Body of pancreas (tissue), 4 donors: ENCODE results near the gene BPIFA1. TPM values are rescaled to one million over a fixed set of nuclear protein-coding genes. Genes with fewer than 3 reads are reported as not detected.
A peak's percentile ranks its signal among the peaks of the same experiment; 100 is the strongest.

Experiments used
- ATAC-seq: fragments of 150-250 bp; one replicate; pipeline ENCODE4 v1.9.1; 2016
- DNase-seq, 4 donors: peaks; one replicate each; pipeline ENCODE4 v3.0.0-alpha.2; 2019
- H3K27ac ChIP-seq, 4 donors: fragments of 200-600 bp; sonication (generic); 1 replicate in 3 of 4; 2 replicates in 1 of 4; pipeline versions ENCODE4 v1.5.1 to v1.6.1; 2016 to 2019; ENCODE audit warnings: mild to moderate bottlenecking in 1 of 4, mixed read lengths in 1 of 4, moderate library complexity in 1 of 4
- H3K27me3 ChIP-seq, 2 donors: fragments of 200-600 bp; sonication (generic); one replicate each; pipeline ENCODE4 v1.6.0; 2016; ENCODE audit warnings: mild to moderate bottlenecking in 1 of 2
- H3K36me3 ChIP-seq, 2 donors: fragments of 200-600 bp; sonication (generic); replicated peaks in 1 of 2; 2 replicates each; pipeline ENCODE4 v1.5.1; 2016; ENCODE audit warnings: low read depth in 2 of 2; ENCODE audit not compliant: insufficient read depth in 1 of 2
- H3K4me1 ChIP-seq: fragments of 200-600 bp; sonication (generic); one replicate; pipeline ENCODE4 v1.6.0; 2016
- H3K4me3 ChIP-seq, 2 donors: fragments of 200-600 bp; sonication (generic); 1 replicate in 1 of 2; 2 replicates in 1 of 2; pipeline ENCODE4 v1.5.1; 2016 to 2019
- H3K9me3 ChIP-seq, 3 donors: fragments of 200-600 bp; sonication (generic); 1 replicate in 2 of 3; 2 replicates in 1 of 3; pipeline ENCODE4 v1.5.1; 2016
- POLR2A ChIP-seq, 3 donors: fragments of 450-650 bp; IDR thresholded peaks; one replicate each; pipeline ENCODE4 v1.6.1; 2016; ENCODE audit warnings: antibody characterized with exemption in 3 of 3, mild to moderate bottlenecking in 2 of 3
- WGBS, 2 donors: methylation state at CpG; one replicate each; pipeline ENCODE4 v1.1.5; 2017; 5-methylcytosine and 5-hydroxymethylcytosine counted together
- intact Hi-C: fragments of 100-400 bp; cut with DNase I; formaldehyde crosslinking; loops from one replicate; pipeline ENCODE4 v1.15.1; 2023
- total RNA-seq, 2 donors: library from RNA; depleted of rRNA; stranded (reverse); fragments of >200 nt; gene quantifications; one replicate each; pipeline ENCODE4 v1.1.0, GENCODE V29; 2016
- TF ChIP-seq, protein P1 (sequence below), 7 experiments: fragments of 450-650 bp in 4 of 7; fragments of 200-600 bp in 3 of 7; sonication (generic) in 3 of 7; IDR thresholded peaks; one replicate each; pipeline ENCODE4 v1.5.1; 2016 to 2019; ENCODE audit warnings: antibody characterized with exemption in 7 of 7

The BPIFA1 gene
- not detected for total RNA-seq

- WGBS, 2 donors: 42 to 45% methylated on average over 5 of the region's 5 CpGs
- H3K4me3 ChIP-seq: no peak within 1 kb of the TSS
- TF ChIP-seq, protein P1, sequence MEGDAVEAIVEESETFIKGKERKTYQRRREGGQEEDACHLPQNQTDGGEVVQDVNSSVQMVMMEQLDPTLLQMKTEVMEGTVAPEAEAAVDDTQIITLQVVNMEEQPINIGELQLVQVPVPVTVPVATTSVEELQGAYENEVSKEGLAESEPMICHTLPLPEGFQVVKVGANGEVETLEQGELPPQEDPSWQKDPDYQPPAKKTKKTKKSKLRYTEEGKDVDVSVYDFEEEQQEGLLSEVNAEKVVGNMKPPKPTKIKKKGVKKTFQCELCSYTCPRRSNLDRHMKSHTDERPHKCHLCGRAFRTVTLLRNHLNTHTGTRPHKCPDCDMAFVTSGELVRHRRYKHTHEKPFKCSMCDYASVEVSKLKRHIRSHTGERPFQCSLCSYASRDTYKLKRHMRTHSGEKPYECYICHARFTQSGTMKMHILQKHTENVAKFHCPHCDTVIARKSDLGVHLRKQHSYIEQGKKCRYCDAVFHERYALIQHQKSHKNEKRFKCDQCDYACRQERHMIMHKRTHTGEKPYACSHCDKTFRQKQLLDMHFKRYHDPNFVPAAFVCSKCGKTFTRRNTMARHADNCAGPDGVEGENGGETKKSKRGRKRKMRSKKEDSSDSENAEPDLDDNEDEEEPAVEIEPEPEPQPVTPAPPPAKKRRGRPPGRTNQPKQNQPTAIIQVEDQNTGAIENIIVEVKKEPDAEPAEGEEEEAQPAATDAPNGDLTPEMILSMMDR (IDR thresholded peaks at IDR 0.05): no peak
- TF ChIP-seq POLR2A (IDR thresholded peaks at IDR 0.05): no peak
- no peaks in the 10 kb centered on the region for H3K9me3 ChIP-seq
- H3K27ac ChIP-seq: no peak within 1 kb of the TSS
- no peaks in the 10 kb centered on the region for H3K4me1 ChIP-seq
- intact Hi-C loops: no loop called here
- H3K36me3 ChIP-seq: no peaks in the 10 kb centered on the region
- no peaks in the 10 kb centered on the region for H3K27me3 ChIP-seq
- no peak for DNase-seq
- no peak for ATAC-seq
Observed at GRCh38 chr20:33235696-33236095, at the start of gene BPIFA1. TSS of gene BPIFA1 (plus strand) at chr20:33235996. CDS start at chr20:33237712, 1,716 bp downstream.

DNA sequence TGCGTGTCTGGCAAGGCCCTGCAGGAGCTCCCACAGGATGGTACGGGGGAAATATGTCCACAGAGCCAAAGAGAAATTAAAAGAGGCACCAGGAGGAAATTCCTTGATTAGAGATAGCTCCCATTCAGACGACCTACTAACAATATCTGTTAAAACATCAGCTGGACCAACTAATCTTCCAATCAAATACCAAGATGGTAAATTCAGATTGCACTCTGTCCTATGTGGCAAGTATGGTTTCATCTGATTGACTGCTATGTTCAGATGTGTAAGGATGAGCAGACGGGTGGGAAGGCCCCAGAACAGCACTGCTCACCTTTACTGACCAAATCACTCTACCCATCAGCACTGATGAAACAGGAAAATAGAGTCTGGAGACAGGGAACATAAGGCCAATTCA lies 48.3 kb upstream of the BPIFA1 start:
- no peak for ATAC-seq
- WGBS, 2 donors: 79 to 87% methylated on average over 4 of the region's 4 CpGs
- no peak for TF ChIP-seq POLR2A (IDR thresholded peaks at IDR 0.05)
- TF ChIP-seq, protein P1 (IDR thresholded peaks at IDR 0.05): no peak

DNA sequence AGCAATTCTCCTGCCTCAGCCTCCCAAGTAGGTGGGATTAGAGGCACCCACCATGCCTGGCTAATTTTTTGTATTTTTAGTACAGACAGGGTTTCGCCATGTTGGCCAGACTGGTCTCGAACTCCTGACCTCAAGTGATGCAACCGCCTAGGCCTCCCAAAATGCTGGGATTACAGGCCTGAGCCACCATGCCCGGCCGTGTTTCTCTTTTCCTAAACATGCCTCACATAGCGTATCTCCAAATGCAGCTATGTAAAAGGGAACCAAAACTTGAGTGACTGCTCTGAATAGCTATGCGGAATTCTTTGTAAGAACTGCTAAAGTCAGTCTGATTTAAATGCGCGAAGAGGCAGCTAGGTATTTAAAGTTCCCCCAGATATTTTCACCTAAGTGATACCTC lies 47.4 kb upstream of the BPIFA1 start:
- Histone ChIP-seq H3K4me1 (peaks cover 22% of the 10 kb centered on the region), H3K4me3 (no peak overlapping the region), H3K27me3 (no peaks in the 10 kb centered on the region), H3K27ac (no peak overlapping the region), H3K9me3 (no peaks in the 10 kb centered on the region), H3K36me3 (no peaks in the 10 kb centered on the region)
- no peak for ATAC-seq
- TF ChIP-seq, protein P1 (IDR thresholded peaks at IDR 0.05): no peak
- no peak for TF ChIP-seq POLR2A (IDR thresholded peaks at IDR 0.05)
- intact Hi-C loops: no loop called here
- no peak for DNase-seq
- 84 to 91% methylated on average over 9 of the region's 9 CpGs for WGBS, 2 donors

More for the DNA sequence above, 48.3 kb upstream of the BPIFA1 start:
- H3K36me3 ChIP-seq: no peaks in the 10 kb centered on the region
- H3K4me1 ChIP-seq: peaks cover 20% of the 10 kb centered on the region
- no peak overlapping the region for H3K4me3 ChIP-seq
- no peak overlapping the region for H3K27ac ChIP-seq
- no peak for DNase-seq
- no peaks in the 10 kb centered on the region for H3K9me3 ChIP-seq
- no peaks in the 10 kb centered on the region for H3K27me3 ChIP-seq
- intact Hi-C loops: no loop called here

DNA sequence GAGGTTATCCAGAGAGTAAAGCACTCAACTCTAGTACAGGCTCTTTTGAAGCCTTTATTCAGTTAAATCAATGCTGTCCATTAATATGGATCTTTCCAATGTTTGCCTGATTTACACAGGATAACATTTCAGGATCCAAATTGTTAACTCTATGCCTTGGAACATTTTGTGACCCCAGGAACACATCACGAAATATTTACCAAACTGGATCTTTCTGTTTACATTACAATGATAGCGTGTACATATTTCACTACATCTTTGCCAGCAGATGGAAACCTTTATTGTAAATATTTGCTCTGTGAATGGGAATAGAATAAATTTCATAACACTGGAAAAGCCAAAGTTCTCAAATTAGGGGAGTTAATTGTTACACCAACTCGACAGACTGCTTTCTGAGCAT lies 44.3 kb upstream of the BPIFA1 start:
- 13 to 15% methylated on average over 3 of the region's 3 CpGs for WGBS, 2 donors
- H3K4me3 ChIP-seq: no peak overlapping the region

DNA sequence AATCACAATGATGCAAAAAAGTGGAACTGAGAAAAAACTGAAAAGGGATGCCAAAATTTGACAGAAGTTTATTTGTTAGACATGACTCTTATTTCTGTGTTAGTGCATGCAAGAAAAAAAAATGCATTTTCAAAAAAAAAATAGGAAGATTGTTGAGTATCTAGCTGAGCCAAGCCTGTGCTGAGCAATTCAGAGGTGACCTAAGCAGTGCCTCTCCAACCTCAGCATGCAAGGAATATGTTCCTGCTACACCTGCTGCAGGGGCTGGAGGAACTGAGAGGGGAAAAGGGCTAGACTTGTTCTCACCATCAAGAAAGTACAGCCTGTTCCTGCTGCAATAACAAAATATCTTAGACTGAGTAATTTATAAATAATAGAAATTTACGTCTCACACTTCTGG lies 43.8 kb upstream of the BPIFA1 start:
- DNase-seq: no peak
- no peak for ATAC-seq
- Histone ChIP-seq H3K4me1 (peaks cover 22% of the 10 kb centered on the region), H3K36me3 (no peaks in the 10 kb centered on the region), H3K27me3 (no peaks in the 10 kb centered on the region), H3K4me3 (no peak overlapping the region), H3K27ac (no peak overlapping the region), H3K9me3 (no peaks in the 10 kb centered on the region)
- intact Hi-C loops: no loop called here
- TF ChIP-seq, protein P1 (IDR thresholded peaks at IDR 0.05): no peak
- TF ChIP-seq POLR2A (IDR thresholded peaks at IDR 0.05): no peak
- 67 to 79% methylated on average over 1 of the region's 1 CpG for WGBS, 2 donors

More for the DNA sequence above, 44.3 kb upstream of the BPIFA1 start:
- peak; percentile 62 for ATAC-seq
- no peak for DNase-seq
- no peaks in the 10 kb centered on the region for H3K9me3 ChIP-seq
- H3K4me1 ChIP-seq: peaks cover 22% of the 10 kb centered on the region
- no peak for TF ChIP-seq POLR2A (IDR thresholded peaks at IDR 0.05)
- TF ChIP-seq, protein P1 (IDR thresholded peaks at IDR 0.05): peak in 1 of 7 experiments; percentile 4
- no peaks in the 10 kb centered on the region for H3K36me3 ChIP-seq
- H3K27me3 ChIP-seq: no peaks in the 10 kb centered on the region
- H3K27ac ChIP-seq: no peak overlapping the region
- intact Hi-C loops: no loop called here
